Neural progenitor cell (in vitro differentiated cells): ENCODE data around the gene PLA2G5. TPM values are rescaled to one million over a fixed set of nuclear protein-coding genes. Genes with fewer than 3 reads are reported as not detected.

Experiments used
- DNase-seq: peaks from one replicate; pipeline ENCODE4 v3.0.0-alpha.2; 2016; ENCODE audit warnings: low spot score
- H2AFZ ChIP-seq: fragments of 200-600 bp; sonication (generic); replicated peaks from 2 replicates; pipeline ENCODE4 v1.6.1; 2016; ENCODE audit warnings: antibody characterized with exemption
- H3F3A ChIP-seq: fragments of 200-600 bp; sonication (generic); 2 replicates; pipeline ENCODE4 v1.6.1; 2016; ENCODE audit warnings: antibody characterized with exemption, low read depth
- H3K27ac ChIP-seq: fragments of 200-600 bp; sonication (generic); 2 replicates; pipeline ENCODE4 v1.5.1; 2016; ENCODE audit warnings: mild to moderate bottlenecking
- H3K27me3 ChIP-seq: fragments of 200-600 bp; sonication (generic); 2 replicates; pipeline ENCODE4 v1.6.1; 2016; ENCODE audit warnings: mild to moderate bottlenecking, moderate library complexity
- H3K36me3 ChIP-seq: fragments of 200-600 bp; sonication (generic); 2 replicates; pipeline ENCODE4 v1.5.1; 2016
- H3K4me1 ChIP-seq: fragments of 200-600 bp; sonication (generic); 2 replicates; pipeline ENCODE4 v1.6.1; 2016; ENCODE audit warnings: mixed run types
- H3K4me2 ChIP-seq: fragments of 200-600 bp; sonication (generic); 2 replicates; pipeline ENCODE4 v1.6.1; 2016
- H3K4me3 ChIP-seq: fragments of 200-600 bp; sonication (generic); 2 replicates; pipeline ENCODE4 v1.5.1; 2016
- H3K79me2 ChIP-seq: fragments of 200-600 bp; sonication (generic); 2 replicates; pipeline ENCODE4 v1.6.1; 2016; ENCODE audit warnings: low read depth
- H3K9ac ChIP-seq: fragments of 200-600 bp; sonication (generic); 2 replicates; pipeline ENCODE4 v1.6.1; 2016
- H3K9me3 ChIP-seq: fragments of 200-600 bp; sonication (generic); 2 replicates; pipeline ENCODE4 v1.5.1; 2016; ENCODE audit warnings: low read depth
- H4K20me1 ChIP-seq: fragments of 200-600 bp; sonication (generic); 2 replicates; pipeline ENCODE4 v1.6.1; 2016; ENCODE audit warnings: low read depth
- H3K27ac Mint-ChIP-seq: 3 replicates; pipeline ENCODE4 v1.8.0; 2021; ENCODE audit warnings: mixed read lengths
- H3K27me3 Mint-ChIP-seq: 2 replicates; pipeline ENCODE4 v1.8.0; 2022; ENCODE audit warnings: low read depth, mild to moderate bottlenecking, inconsistent platforms, moderate library complexity, mixed read lengths; ENCODE audit not compliant: insufficient read depth
- H3K36me3 Mint-ChIP-seq: 3 replicates; pipeline ENCODE4 v1.8.0; 2021; ENCODE audit warnings: mixed read lengths
- H3K4me1 Mint-ChIP-seq: 3 replicates; pipeline ENCODE4 v1.8.0; 2021; ENCODE audit warnings: mixed read lengths
- H3K4me3 Mint-ChIP-seq: 3 replicates; pipeline ENCODE4 v1.8.0; 2021; ENCODE audit warnings: mild to moderate bottlenecking, moderate library complexity, mixed read lengths
- H3K9me3 Mint-ChIP-seq: 3 replicates; pipeline ENCODE4 v1.8.0; 2020; ENCODE audit warnings: mixed read lengths
- EZH2 ChIP-seq: fragments of 200-600 bp; sonication (generic); IDR thresholded peaks from 2 replicates; pipeline ENCODE4 v1.6.1; 2017; ENCODE audit warnings: antibody characterized with exemption, mild to moderate bottlenecking, moderate library complexity
- EZH2phosphoT487 ChIP-seq: fragments of 200-600 bp; sonication (generic); IDR thresholded peaks from 2 replicates; pipeline ENCODE4 v1.6.1; 2017; ENCODE audit warnings: antibody characterized with exemption
- total RNA-seq: library from RNA; depleted of rRNA; stranded (reverse); fragments of >200 nt; gene quantifications from 2 replicates; pipeline ENCODE4 v1.2.3, GENCODE V29; 2015; ENCODE audit warnings: low replicate concordance
- TF ChIP-seq, protein P1 (sequence below): fragments of 200-600 bp; sonication (generic); IDR thresholded peaks from 2 replicates; pipeline ENCODE4 v1.5.1; 2017; ENCODE audit warnings: antibody characterized with exemption, mild to moderate bottlenecking

PLA2G5 gene
- total RNA-seq, 1 donor from 2014 or later, result not detected

DNA sequence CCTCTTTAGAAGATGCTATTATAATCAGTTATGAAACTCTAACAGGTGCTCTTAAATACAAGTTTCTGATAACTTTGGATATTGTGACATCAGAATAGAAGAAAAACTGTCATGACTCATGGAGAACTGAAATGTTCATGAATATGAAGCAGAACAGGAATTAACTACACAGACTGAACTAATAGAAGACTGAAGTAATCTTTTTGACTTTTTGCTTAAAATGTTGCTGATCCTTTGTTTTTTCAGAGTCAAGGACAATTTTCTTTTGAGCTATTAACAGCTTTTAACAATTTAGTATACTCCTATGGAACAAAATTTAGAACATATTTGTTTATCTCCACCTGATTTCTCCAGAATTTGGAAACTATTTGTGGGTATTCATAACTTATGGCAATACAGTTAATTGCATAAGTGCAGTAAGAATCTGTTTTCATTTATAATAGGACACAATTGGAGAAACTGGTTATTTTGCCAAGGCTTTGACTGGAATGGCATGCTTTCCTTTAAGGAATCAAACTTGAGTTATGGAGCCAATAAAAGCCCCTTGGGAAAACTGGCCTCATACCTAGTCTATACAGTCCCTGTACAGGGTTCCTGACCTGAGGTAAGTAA, 18.7 kb upstream of the PLA2G5 start:
- Histone ChIP-seq H3K4me2 (no peak overlapping the region), H3F3A (no peaks in the 10 kb centered on the region), H3K4me3 (no peak overlapping the region), H3K27ac (no peak overlapping the region), H3K79me2 (no peaks in the 10 kb centered on the region), H3K36me3 (no peaks in the 10 kb centered on the region), H3K4me1 (no peaks in the 10 kb centered on the region), H2AFZ (no peak overlapping the region), H3K9me3 (peaks cover 27% of the 10 kb centered on the region), H4K20me1 (no peaks in the 10 kb centered on the region), H3K9ac (no peak overlapping the region), H3K27me3 (no peaks in the 10 kb centered on the region)
- H3K27me3 Mint-ChIP-seq, result peaks cover 2% of the 10 kb centered on the region
- TF ChIP-seq EZH2 (no peak), EZH2phosphoT487 (no peak)
- TF ChIP-seq, protein P1, sequence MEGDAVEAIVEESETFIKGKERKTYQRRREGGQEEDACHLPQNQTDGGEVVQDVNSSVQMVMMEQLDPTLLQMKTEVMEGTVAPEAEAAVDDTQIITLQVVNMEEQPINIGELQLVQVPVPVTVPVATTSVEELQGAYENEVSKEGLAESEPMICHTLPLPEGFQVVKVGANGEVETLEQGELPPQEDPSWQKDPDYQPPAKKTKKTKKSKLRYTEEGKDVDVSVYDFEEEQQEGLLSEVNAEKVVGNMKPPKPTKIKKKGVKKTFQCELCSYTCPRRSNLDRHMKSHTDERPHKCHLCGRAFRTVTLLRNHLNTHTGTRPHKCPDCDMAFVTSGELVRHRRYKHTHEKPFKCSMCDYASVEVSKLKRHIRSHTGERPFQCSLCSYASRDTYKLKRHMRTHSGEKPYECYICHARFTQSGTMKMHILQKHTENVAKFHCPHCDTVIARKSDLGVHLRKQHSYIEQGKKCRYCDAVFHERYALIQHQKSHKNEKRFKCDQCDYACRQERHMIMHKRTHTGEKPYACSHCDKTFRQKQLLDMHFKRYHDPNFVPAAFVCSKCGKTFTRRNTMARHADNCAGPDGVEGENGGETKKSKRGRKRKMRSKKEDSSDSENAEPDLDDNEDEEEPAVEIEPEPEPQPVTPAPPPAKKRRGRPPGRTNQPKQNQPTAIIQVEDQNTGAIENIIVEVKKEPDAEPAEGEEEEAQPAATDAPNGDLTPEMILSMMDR, result no peak
- H3K36me3 Mint-ChIP-seq, result no peaks in the 10 kb centered on the region
- no peak overlapping the region for H3K27ac Mint-ChIP-seq
- H3K9me3 Mint-ChIP-seq, result peaks cover 32% of the 10 kb centered on the region
- no peaks in the 10 kb centered on the region for H3K4me1 Mint-ChIP-seq
- no peak overlapping the region for H3K4me3 Mint-ChIP-seq
- no peak for DNase-seq

DNA sequence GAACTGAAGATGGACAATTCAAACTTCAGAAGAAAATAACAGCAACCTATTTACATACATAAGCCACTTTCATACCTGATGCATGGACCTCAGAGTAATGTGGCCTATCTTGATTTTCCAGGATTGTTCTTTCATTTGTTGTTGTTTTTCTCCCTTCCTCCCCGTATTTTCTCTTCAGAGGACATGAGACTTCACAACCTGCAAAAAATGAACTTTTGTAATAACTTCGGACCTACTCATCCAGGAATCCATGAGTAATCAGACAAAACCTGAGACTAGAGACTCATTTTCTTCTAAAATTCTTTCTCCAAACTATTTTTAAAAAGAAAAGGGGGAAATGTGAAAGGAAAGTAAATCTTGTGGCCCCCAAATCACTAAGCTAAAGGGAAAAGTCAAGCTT, 17.6 kb upstream of the PLA2G5 start:
- no peak overlapping the region for H3K9ac ChIP-seq
- no peaks in the 10 kb centered on the region for H3F3A ChIP-seq
- H3K36me3 ChIP-seq, result no peaks in the 10 kb centered on the region
- no peaks in the 10 kb centered on the region for H3K4me1 Mint-ChIP-seq
- peaks cover 32% of the 10 kb centered on the region for H3K9me3 Mint-ChIP-seq
- no peaks in the 10 kb centered on the region for H3K79me2 ChIP-seq
- no peak overlapping the region for H3K27ac ChIP-seq
- no peaks in the 10 kb centered on the region for H3K27me3 ChIP-seq
- H3K27ac Mint-ChIP-seq, result no peak overlapping the region
- H3K4me3 ChIP-seq, result no peak overlapping the region
- H3K36me3 Mint-ChIP-seq, result no peaks in the 10 kb centered on the region
- no peak overlapping the region for H3K4me3 Mint-ChIP-seq
- H3K27me3 Mint-ChIP-seq, result peaks cover 2% of the 10 kb centered on the region
- H3K9me3 ChIP-seq, result peaks cover 27% of the 10 kb centered on the region
- H3K4me1 ChIP-seq, result no peaks in the 10 kb centered on the region
- H2AFZ ChIP-seq, result no peak overlapping the region
- no peak overlapping the region for H3K4me2 ChIP-seq
- H4K20me1 ChIP-seq, result no peaks in the 10 kb centered on the region
- DNase-seq, result no peak
- TF ChIP-seq, protein P1, result no peak
- TF ChIP-seq EZH2 (no peak), EZH2phosphoT487 (no peak)

DNA sequence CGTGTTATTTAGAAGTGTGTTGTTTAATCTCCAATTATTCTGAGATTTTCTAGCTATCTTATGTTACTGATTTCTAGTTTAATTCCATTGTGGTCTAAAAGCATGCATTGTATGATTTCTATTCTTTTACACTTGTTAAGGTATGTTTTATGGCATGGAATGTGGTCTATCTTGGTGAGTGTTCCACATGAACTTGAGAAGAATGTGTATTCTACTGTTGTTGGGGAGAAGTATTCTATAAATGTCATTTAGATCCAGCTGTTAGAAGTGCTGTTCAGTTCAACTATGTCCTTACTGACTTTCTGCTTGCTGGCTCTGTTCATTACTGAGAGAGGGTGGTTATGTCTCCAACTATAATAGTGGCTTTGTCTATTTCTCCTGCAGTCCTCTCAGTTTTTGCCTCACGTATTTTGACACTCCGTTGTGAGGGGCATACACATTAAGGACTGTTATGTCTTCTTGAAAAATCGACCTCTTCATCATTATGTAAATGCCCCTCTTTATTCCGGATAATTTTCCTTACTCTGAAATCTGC, 12.0 kb upstream of the PLA2G5 start:
- Histone ChIP-seq H2AFZ (no peak overlapping the region), H3K27me3 (no peaks in the 10 kb centered on the region), H3K4me2 (no peak overlapping the region), H3K27ac (no peak overlapping the region), H3K9me3 (no peaks in the 10 kb centered on the region), H4K20me1 (no peaks in the 10 kb centered on the region), H3K9ac (no peak overlapping the region), H3K4me3 (no peak overlapping the region), H3K79me2 (no peaks in the 10 kb centered on the region), H3F3A (no peaks in the 10 kb centered on the region), H3K36me3 (no peaks in the 10 kb centered on the region), H3K4me1 (no peaks in the 10 kb centered on the region)
- peaks cover 5% of the 10 kb centered on the region for H3K27me3 Mint-ChIP-seq
- no peaks in the 10 kb centered on the region for H3K36me3 Mint-ChIP-seq
- no peak for DNase-seq
- TF ChIP-seq, protein P1, result no peak
- no peak for TF ChIP-seq EZH2
- no peak for TF ChIP-seq EZH2phosphoT487
- no peak overlapping the region for H3K27ac Mint-ChIP-seq
- H3K4me3 Mint-ChIP-seq, result no peak overlapping the region
- H3K9me3 Mint-ChIP-seq, result peaks cover 6% of the 10 kb centered on the region
- no peaks in the 10 kb centered on the region for H3K4me1 Mint-ChIP-seq
